Right lobe of liver (tissue), 6 donors: ENCODE data around the gene BAG1. TPM values are rescaled to one million over a fixed set of nuclear protein-coding genes. Genes with fewer than 3 reads are reported as not detected.

Experiments used
- ATAC-seq, 4 donors: fragments of 200-7000 bp; cut with Tn5 transposase; one replicate each; pipeline ENCODE4 v1.9.1; 2020; ENCODE audit warnings: mild to moderate bottlenecking in 4 of 4, moderate library complexity in 4 of 4
- DNase-seq, 3 donors: peaks; one replicate each; pipeline ENCODE4 v3.0.0-alpha.2; 2020
- H3K27ac ChIP-seq, 3 donors: fragments of 200-600 bp; one replicate each; pipeline ENCODE4 v1.8.0; 2022
- H3K27me3 ChIP-seq, 2 donors: fragments of 200-600 bp; one replicate each; pipeline ENCODE4 v1.8.0; 2022
- H3K36me3 ChIP-seq, 4 donors: fragments of 200-600 bp; sonication (generic) in 1 of 4; one replicate each; pipeline versions ENCODE4 v1.5.1 to v1.8.0; 2017 to 2022; ENCODE audit warnings: control low read depth in 1 of 4
- H3K4me1 ChIP-seq, 4 donors: fragments of 200-600 bp; sonication (generic) in 1 of 4; one replicate each; pipeline versions ENCODE4 v1.5.1 to v1.8.0; 2017 to 2022; ENCODE audit warnings: control low read depth in 1 of 4
- H3K4me3 ChIP-seq, 3 donors: fragments of 200-600 bp; one replicate each; pipeline ENCODE4 v1.8.0; 2022
- H3K9me3 ChIP-seq, 4 donors: fragments of 200-600 bp; sonication (generic) in 1 of 4; one replicate each; pipeline versions ENCODE4 v1.5.1 to v1.8.0; 2017 to 2022; ENCODE audit warnings: control low read depth in 1 of 4
- CTCF ChIP-seq, 4 donors: fragments of 200-600 bp in 3 of 4; fragments of 450-650 bp in 1 of 4; IDR thresholded peaks; one replicate each; pipeline versions ENCODE4 v1.5.1 to v1.8.0; 2016 to 2022; ENCODE audit warnings: antibody characterized with exemption in 4 of 4, mild to moderate bottlenecking in 2 of 4
- POLR2A ChIP-seq: fragments of 450-650 bp; IDR thresholded peaks from one replicate; pipeline ENCODE4 v1.6.1; 2017; ENCODE audit warnings: antibody characterized with exemption, mild to moderate bottlenecking
- whole genome bisulfite sequencing: methylation state at CpG from one replicate; pipeline ENCODE4 v1.1.6; 2018; ENCODE audit warnings: low coverage, low lambda C conversion rate; ENCODE audit not compliant: insufficient coverage; ENCODE audit errors: missing lambda C conversion rate; 5-methylcytosine and 5-hydroxymethylcytosine counted together
- intact Hi-C, 2 donors: fragments of 100-400 bp; cut with DNase I; formaldehyde crosslinking; loops; one replicate each; pipeline versions ENCODE4 v1.11.2 to v1.14.1; 2022
- total RNA-seq, 6 experiments: library from RNA; depleted of rRNA in 2 of 6; stranded (reverse); fragments of >200 nt in 2 of 6; fragmentation: NEBNext Ultra II Directional in 3 of 6; extraction: Animal tissue kit (Norgen Biotek cat#: 25700) in 3 of 6; gene quantifications; one replicate each; pipeline versions ENCODE4 v1.1.0 to v1.2.4, GENCODE V29; 2016 to 2023
- donor health status: DM: no; HTN: yes; CAD: no.
- donor health status: DM: no; HTN: no; CAD: no.
- donor health status: DM: no; HTN: no; CAD: no.
- donor health status: DM: no; HTN: yes; CAD: no.
- donor health status: DM: no; HTN: yes; CAD: no.

The BAG1 gene
- total RNA-seq, 6 experiments from 2014 or later: 28.8 to 42.6 (median 38.1) TPM

DNA sequence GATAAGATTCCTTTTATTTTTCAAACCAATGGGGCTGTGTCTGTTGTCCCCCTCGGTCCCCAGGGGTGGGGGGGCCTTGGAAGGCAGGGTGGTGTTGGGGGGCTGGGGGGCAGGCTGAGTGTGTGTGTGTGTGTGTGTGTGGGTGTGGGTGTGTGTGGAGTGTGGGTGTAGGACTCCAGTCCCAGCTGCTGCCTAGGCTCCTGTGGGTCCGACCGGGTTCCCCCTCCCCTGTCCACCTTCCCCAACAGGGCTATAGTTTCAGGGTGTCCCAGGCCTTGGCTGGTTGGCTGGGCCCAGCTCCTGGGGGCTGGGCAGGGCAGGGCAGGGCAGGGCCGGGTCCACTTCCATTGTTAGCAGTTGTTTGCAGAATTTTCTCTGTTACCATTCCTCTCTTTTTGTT is 23.7 kb upstream of the BAG1 start:
- H3K9me3 ChIP-seq: no peaks in the 10 kb centered on the region
- H3K27me3 ChIP-seq: no peaks in the 10 kb centered on the region
- H3K4me3 ChIP-seq: no peak overlapping the region
- no peak overlapping the region for H3K27ac ChIP-seq
- H3K36me3 ChIP-seq: no peaks in the 10 kb centered on the region
- 55% methylated on average over 2 of the region's 4 CpGs for WGBS
- DNase-seq: peak in 1 of 3 donors; percentile 18
- no peak for ATAC-seq
- H3K4me1 ChIP-seq: peaks cover 0 to 30% (median 12%) of the 10 kb centered on the region in 4 donors
- TF ChIP-seq POLR2A: no peak
- intact Hi-C loops: no loop called here

- H3K27me3 ChIP-seq: no peaks in the 10 kb centered on the region
- DNase-seq (peak in 1 of 3 donors; percentile 61), ATAC-seq (peak; percentile 34 to 57 (median 48))
- H3K4me3 ChIP-seq: no peak overlapping the region
- H3K36me3 ChIP-seq: peaks cover 0 to 11% (median 0%) of the 10 kb centered on the region in 4 donors
- H3K4me1 ChIP-seq: peaks cover 0 to 18% (median 6%) of the 10 kb centered on the region in 4 donors
- intact Hi-C loops: no loop called here
- H3K9me3 ChIP-seq: no peaks in the 10 kb centered on the region
- WGBS: 46% methylated on average over 4 of the region's 4 CpGs
- peak overlapping the region in 2 of 3 donors; percentile 32 to 38 for H3K27ac ChIP-seq
- TF ChIP-seq CTCF (IDR thresholded peaks at IDR 0.05) (peak; percentile 58 to 82 (median 78)), POLR2A (no peak)
Measured at GRCh38 chr9:33287087-33287490, 22.6 kb upstream of the BAG1 start.

- TF ChIP-seq POLR2A: no peak
- TF ChIP-seq CTCF (IDR thresholded peaks at IDR 0.05): no peak
- DNase-seq (no peak), ATAC-seq (no peak)
- H3K27me3 ChIP-seq: no peaks in the 10 kb centered on the region
- peaks cover 0 to 9% (median 2%) of the 10 kb centered on the region in 4 donors for H3K4me1 ChIP-seq
- WGBS: 44% methylated on average over 4 of the region's 5 CpGs
- H3K36me3 ChIP-seq: peaks cover 0 to 25% (median 7%) of the 10 kb centered on the region in 4 donors
- H3K27ac ChIP-seq: no peak overlapping the region
- H3K9me3 ChIP-seq: no peaks in the 10 kb centered on the region
- H3K4me3 ChIP-seq: no peak overlapping the region
- intact Hi-C loops: no loop called here
Measured at GRCh38 chr9:33285502-33285901, 21.0 kb upstream of the BAG1 start.

DNA sequence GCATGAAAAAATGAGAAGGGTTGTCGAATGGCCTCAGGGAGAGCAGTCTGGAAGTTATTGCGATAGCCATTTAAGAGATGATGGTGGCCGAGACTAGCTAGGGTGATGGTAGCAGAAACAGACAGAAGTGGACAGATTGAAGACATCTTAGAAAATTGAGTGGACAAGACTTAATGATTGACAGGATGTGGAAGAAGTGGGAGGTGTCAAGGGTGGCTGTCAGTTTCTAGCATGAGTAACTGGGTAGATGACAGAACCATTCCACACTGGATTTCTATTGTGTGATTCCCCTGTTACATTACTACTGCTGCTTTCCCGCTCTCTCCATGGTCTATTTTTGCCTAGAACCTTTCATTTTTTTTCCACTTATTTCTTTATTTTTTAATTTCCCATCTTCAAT is 13.0 kb upstream of the BAG1 start:
- 93% methylated on average over 4 of the region's 4 CpGs for WGBS

GRCh38 chr9:33273972-33274328 is 9.4 kb upstream of the BAG1 start:
- intact Hi-C loops: no loop called here
- ATAC-seq: no peak
- 100% methylated on average over 1 of the region's 2 CpGs for WGBS

More for the DNA sequence above, 13.0 kb upstream of the BAG1 start:
- no peak for ATAC-seq
- no peak overlapping the region for H3K4me3 ChIP-seq
- no peaks in the 10 kb centered on the region for H3K27me3 ChIP-seq
- no peaks in the 10 kb centered on the region for H3K9me3 ChIP-seq
- intact Hi-C loops: no loop called here
- no peak for DNase-seq
- TF ChIP-seq POLR2A (no peak), CTCF (IDR thresholded peaks at IDR 0.05) (no peak)
- H3K4me1 ChIP-seq: no peaks in the 10 kb centered on the region
- no peak overlapping the region for H3K27ac ChIP-seq
- peaks cover 11 to 90% (median 38%) of the 10 kb centered on the region in 4 donors for H3K36me3 ChIP-seq

More at GRCh38 chr9:33273972-33274328, 9.4 kb upstream of the BAG1 start:
- Histone ChIP-seq H3K9me3 (no peaks in the 10 kb centered on the region), H3K36me3 (peaks cover 11 to 87% (median 34%) of the 10 kb centered on the region in 4 donors), H3K27ac (no peak overlapping the region), H3K4me1 (no peaks in the 10 kb centered on the region), H3K27me3 (no peaks in the 10 kb centered on the region), H3K4me3 (no peak overlapping the region)
- no peak for DNase-seq
- TF ChIP-seq CTCF (IDR thresholded peaks at IDR 0.05) (no peak), POLR2A (no peak)
